IPS-20b (cell line): Measurements from ENCODE around the gene ANKRD2.

Experiments used
- H3K27ac ChIP-seq: one replicate; pipeline ENCODE4 v1.5.1; 2013; ENCODE audit warnings: low read length
- H3K27me3 ChIP-seq: 2 replicates; pipeline ENCODE4 v1.6.1; 2013; ENCODE audit warnings: mild to moderate bottlenecking, low read length, inconsistent platforms; ENCODE audit not compliant: insufficient read depth
- H3K36me3 ChIP-seq: 2 replicates; pipeline ENCODE4 v1.6.1; 2013; ENCODE audit warnings: low read depth, mild to moderate bottlenecking, inconsistent platforms, low read length, moderate library complexity; ENCODE audit not compliant: insufficient read depth
- H3K4me1 ChIP-seq: 2 replicates; pipeline ENCODE4 v1.6.1; 2013; ENCODE audit warnings: mild to moderate bottlenecking, control low read depth, inconsistent platforms, low read length, moderate library complexity; ENCODE audit not compliant: insufficient read depth
- H3K4me3 ChIP-seq: 2 replicates; pipeline ENCODE4 v1.5.1; 2013; ENCODE audit warnings: mild to moderate bottlenecking, low read length, inconsistent platforms
- H3K9ac ChIP-seq: 2 replicates; pipeline ENCODE4 v1.6.1; 2013; ENCODE audit warnings: low read depth, mild to moderate bottlenecking, inconsistent platforms, low read length, moderate library complexity
- H3K9me3 ChIP-seq: 2 replicates; pipeline ENCODE4 v1.6.1; 2013; ENCODE audit warnings: mild to moderate bottlenecking, low read depth, low read length, inconsistent platforms; ENCODE audit not compliant: insufficient read depth

The ANKRD2 gene

GRCh38 chr10:97590082-97590747 is 17.6 kb downstream of the ANKRD2 start:
- Histone ChIP-seq H3K36me3 (no peaks in the 10 kb centered on the region), H3K27me3 (no peaks in the 10 kb centered on the region), H3K4me3 (no peak overlapping the region), H3K4me1 (no peaks in the 10 kb centered on the region), H3K9me3 (no peaks in the 10 kb centered on the region), H3K9ac (no peak overlapping the region), H3K27ac (no peak overlapping the region)

- Histone ChIP-seq H3K4me1 (no peaks in the 10 kb centered on the region), H3K4me3 (no peak overlapping the region)
Measured at GRCh38 chr10:97590748-97591495, 18.3 kb downstream of the ANKRD2 start.

GRCh38 chr10:97593421-97593820 is 20.8 kb downstream of the ANKRD2 start:
- Histone ChIP-seq H3K9me3 (no peaks in the 10 kb centered on the region), H3K27me3 (no peaks in the 10 kb centered on the region), H3K36me3 (no peaks in the 10 kb centered on the region), H3K4me3 (no peak overlapping the region), H3K9ac (no peak overlapping the region), H3K4me1 (no peaks in the 10 kb centered on the region), H3K27ac (no peak overlapping the region)

More at GRCh38 chr10:97590748-97591495, 18.3 kb downstream of the ANKRD2 start:
- no peak overlapping the region for H3K9ac ChIP-seq
- no peaks in the 10 kb centered on the region for H3K27me3 ChIP-seq
- H3K36me3 ChIP-seq: no peaks in the 10 kb centered on the region
- no peak overlapping the region for H3K27ac ChIP-seq
- no peaks in the 10 kb centered on the region for H3K9me3 ChIP-seq

- Histone ChIP-seq H3K4me3 (no peak overlapping the region), H3K9ac (no peak overlapping the region), H3K27ac (no peak overlapping the region), H3K36me3 (no peaks in the 10 kb centered on the region), H3K27me3 (no peaks in the 10 kb centered on the region), H3K9me3 (no peaks in the 10 kb centered on the region), H3K4me1 (no peaks in the 10 kb centered on the region)
Measured at GRCh38 chr10:97596101-97597082, 23.8 kb downstream of the ANKRD2 start.

- Histone ChIP-seq H3K4me1 (no peaks in the 10 kb centered on the region), H3K9ac (no peak overlapping the region), H3K9me3 (no peaks in the 10 kb centered on the region), H3K27me3 (no peaks in the 10 kb centered on the region), H3K36me3 (no peaks in the 10 kb centered on the region), H3K27ac (no peak overlapping the region), H3K4me3 (no peak overlapping the region)
Measured at GRCh38 chr10:97597778-97598177, 25.2 kb downstream of the ANKRD2 start.

GRCh38 chr10:97598407-97599271 is 26.1 kb downstream of the ANKRD2 start:
- no peaks in the 10 kb centered on the region for H3K4me1 ChIP-seq
- H3K36me3 ChIP-seq: no peaks in the 10 kb centered on the region
- H3K27me3 ChIP-seq: no peaks in the 10 kb centered on the region
- H3K9ac ChIP-seq: no peak overlapping the region
- H3K9me3 ChIP-seq: no peaks in the 10 kb centered on the region
- H3K27ac ChIP-seq: no peak overlapping the region
- no peak overlapping the region for H3K4me3 ChIP-seq

GRCh38 chr10:97599272-97599619 is 26.7 kb downstream of the ANKRD2 start:
- H3K36me3 ChIP-seq: no peaks in the 10 kb centered on the region
- no peaks in the 10 kb centered on the region for H3K9me3 ChIP-seq
- H3K4me1 ChIP-seq: no peaks in the 10 kb centered on the region
- no peak overlapping the region for H3K9ac ChIP-seq
- no peaks in the 10 kb centered on the region for H3K27me3 ChIP-seq
- H3K4me3 ChIP-seq: no peak overlapping the region
- no peak overlapping the region for H3K27ac ChIP-seq

GRCh38 chr10:97600616-97601015 is 28.0 kb downstream of the ANKRD2 start:
- Histone ChIP-seq H3K9me3 (no peaks in the 10 kb centered on the region), H3K4me3 (no peak overlapping the region), H3K27me3 (no peaks in the 10 kb centered on the region), H3K9ac (no peak overlapping the region), H3K4me1 (no peaks in the 10 kb centered on the region), H3K27ac (no peak overlapping the region), H3K36me3 (no peaks in the 10 kb centered on the region)

- no peak overlapping the region for H3K4me3 ChIP-seq
- no peak overlapping the region for H3K27ac ChIP-seq
- no peak overlapping the region for H3K9ac ChIP-seq
- no peaks in the 10 kb centered on the region for H3K9me3 ChIP-seq
- no peaks in the 10 kb centered on the region for H3K36me3 ChIP-seq
- no peaks in the 10 kb centered on the region for H3K27me3 ChIP-seq
- H3K4me1 ChIP-seq: no peaks in the 10 kb centered on the region
Measured at GRCh38 chr10:97601268-97602215, 29.0 kb downstream of the ANKRD2 start.

- Histone ChIP-seq H3K4me1 (no peaks in the 10 kb centered on the region; the same call in 1 of the 2 replicates), H3K36me3 (no peaks in the 10 kb centered on the region), H3K9me3 (no peaks in the 10 kb centered on the region), H3K27me3 (no peaks in the 10 kb centered on the region), H3K9ac (no peak overlapping the region), H3K27ac (no peak overlapping the region), H3K4me3 (no peak overlapping the region)
Measured at GRCh38 chr10:97607095-97607636, 34.6 kb downstream of the ANKRD2 start.
